Liver (tissue), 9 donors: ENCODE measurements around the gene RYR3. TPM values are rescaled to one million over a fixed set of nuclear protein-coding genes. Genes with fewer than 3 reads are reported as not detected.

Experiments
- DNase-seq: peaks from one replicate; pipeline ENCODE4 v3.0.0-alpha.2; 2017; ENCODE audit warnings: low spot score
- H3K27ac ChIP-seq, 2 donors: one replicate each; pipeline ENCODE4 v1.7.0; 2013; ENCODE audit warnings: inconsistent platforms in 2 of 2, low read length in 2 of 2, control low read depth in 1 of 2, low read depth in 1 of 2, mild to moderate bottlenecking in 1 of 2
- H3K27me3 ChIP-seq, 4 donors: one replicate each; pipeline versions ENCODE4 v1.6.1 to v1.7.0; 2013; ENCODE audit warnings: low read length in 3 of 4, inconsistent platforms in 1 of 4, mild to moderate bottlenecking in 1 of 4, moderate library complexity in 1 of 4; ENCODE audit not compliant: control insufficient read depth in 4 of 4, insufficient read depth in 4 of 4
- H3K36me3 ChIP-seq, 4 donors: one replicate each; pipeline versions ENCODE4 v1.6.1 to v1.7.0; 2013; ENCODE audit warnings: low read length in 3 of 4, mild to moderate bottlenecking in 3 of 4, low read depth in 1 of 4, moderate library complexity in 1 of 4; ENCODE audit not compliant: control insufficient read depth in 4 of 4, insufficient read depth in 3 of 4
- H3K4me1 ChIP-seq, 4 donors: one replicate each; pipeline versions ENCODE4 v1.6.1 to v1.7.0; 2013; ENCODE audit warnings: low read length in 3 of 4, mild to moderate bottlenecking in 3 of 4, moderate library complexity in 1 of 4; ENCODE audit not compliant: control insufficient read depth in 4 of 4, insufficient read depth in 4 of 4
- H3K4me3 ChIP-seq, 3 donors: one replicate each; pipeline versions ENCODE4 v1.6.1 to v1.7.0; 2013; ENCODE audit warnings: low read length in 3 of 3, control low read depth in 1 of 3, low read depth in 1 of 3, mild to moderate bottlenecking in 1 of 3
- H3K9ac ChIP-seq, 2 donors: one replicate each; pipeline ENCODE4 v1.7.0; 2013; ENCODE audit warnings: low read length in 2 of 2, mild to moderate bottlenecking in 2 of 2, moderate library complexity in 2 of 2, control low read depth in 1 of 2, low read depth in 1 of 2
- H3K9me3 ChIP-seq, 4 donors: one replicate each; pipeline versions ENCODE4 v1.6.1 to v1.7.0; 2013; ENCODE audit warnings: low read length in 3 of 4; ENCODE audit not compliant: control insufficient read depth in 4 of 4
- EGR1 ChIP-seq, 2 donors: IDR thresholded peaks; 2 replicates each; pipeline ENCODE4 v1.6.1; 2016 to 2018; ENCODE audit warnings: antibody characterized with exemption in 2 of 2, low read depth in 2 of 2
- FOXA1 ChIP-seq: IDR thresholded peaks from 2 replicates; pipeline ENCODE4 v1.6.1; 2016; ENCODE audit warnings: antibody characterized with exemption
- FOXA2 ChIP-seq: IDR thresholded peaks from 2 replicates; pipeline ENCODE4 v1.6.1; 2016; ENCODE audit warnings: antibody characterized with exemption
- GABPA ChIP-seq, 2 donors: IDR thresholded peaks in 1 of 2; conservative IDR thresholded peaks in 1 of 2; 2 replicates each; pipeline ENCODE4 v1.6.1; 2016; ENCODE audit warnings: antibody characterized with exemption in 2 of 2, mild to moderate bottlenecking in 1 of 2, moderate library complexity in 1 of 2
- HNF4A ChIP-seq, 2 donors: conservative IDR thresholded peaks; 2 replicates each; pipeline ENCODE4 v1.6.1; 2016; ENCODE audit warnings: antibody characterized with exemption in 2 of 2, mild to moderate bottlenecking in 2 of 2
- HNF4G ChIP-seq: IDR thresholded peaks from 2 replicates; pipeline ENCODE4 v1.6.1; 2016; ENCODE audit warnings: antibody characterized with exemption
- JUND ChIP-seq, 2 donors: IDR thresholded peaks; 2 replicates each; pipeline ENCODE4 v1.6.1; 2016; ENCODE audit warnings: antibody characterized with exemption in 2 of 2
- NR2F2 ChIP-seq: IDR thresholded peaks from 2 replicates; pipeline ENCODE4 v1.6.1; 2016; ENCODE audit warnings: antibody characterized with exemption
- RAD21 ChIP-seq, 2 donors: IDR thresholded peaks; 2 replicates each; pipeline ENCODE4 v1.6.1; 2016; ENCODE audit warnings: antibody characterized with exemption in 2 of 2, mild to moderate bottlenecking in 2 of 2
- RXRA ChIP-seq, 2 donors: IDR thresholded peaks; 2 replicates each; pipeline ENCODE4 v1.6.1; 2017 to 2018; ENCODE audit warnings: antibody characterized with exemption in 2 of 2, mild to moderate bottlenecking in 1 of 2
- SP1 ChIP-seq: IDR thresholded peaks from 2 replicates; pipeline ENCODE4 v1.6.1; 2018; ENCODE audit warnings: antibody characterized with exemption, mild to moderate bottlenecking
- TAF1 ChIP-seq: conservative IDR thresholded peaks from 2 replicates; pipeline ENCODE4 v1.6.1; 2016; ENCODE audit warnings: antibody characterized with exemption, mild to moderate bottlenecking
- YY1 ChIP-seq: IDR thresholded peaks from 2 replicates; pipeline ENCODE4 v1.6.1; 2016; ENCODE audit warnings: antibody characterized with exemption, mild to moderate bottlenecking
- WGBS: extraction: QIAGEN DNeasy Blood & Tissue Kit; methylation state at CpG from one replicate; pipeline ENCODE4 v1.1.7; 2013; 5-methylcytosine and 5-hydroxymethylcytosine counted together
- polyA plus RNA-seq, 2 donors: library from polyadenylated mRNA; stranded (reverse) in 1 of 2; unstranded in 1 of 2; fragments of 200-250 nt in 1 of 2; fragments of >200 nt in 1 of 2; fragmentation: Nextera tagmentation in 1 of 2; extraction: Ambion mirVana in 1 of 2; gene quantifications; one replicate each; pipeline versions ENCODE4 v1.2.1 to v1.2.3, GENCODE V29; 2013 to 2015
- total RNA-seq, 2 donors: library from RNA; depleted of rRNA; stranded (reverse); fragments of >200 nt; gene quantifications; one replicate each; pipeline ENCODE4 v1.2.3, GENCODE V29; 2014
- TF ChIP-seq, protein P1 (sequence below): fragments of 150-350 bp; IDR thresholded peaks from 2 replicates; pipeline ENCODE4 v1.5.1; 2017; ENCODE audit warnings: improper control_type of control experiment, low read depth, low read length; ENCODE audit not compliant: missing input control
- TF ChIP-seq, protein P2 (sequence below): IDR thresholded peaks from 2 replicates; pipeline ENCODE4 v1.6.1; 2016; ENCODE audit warnings: antibody characterized with exemption, mild to moderate bottlenecking
- TF ChIP-seq, protein P3 (sequence below): IDR thresholded peaks from 2 replicates; pipeline ENCODE4 v1.6.1; 2016; ENCODE audit warnings: antibody characterized with exemption
- TF ChIP-seq, protein P4 (sequence below): IDR thresholded peaks from 2 replicates; pipeline ENCODE4 v1.6.1; 2016; ENCODE audit warnings: antibody characterized with exemption
- TF ChIP-seq, protein P5 (sequence below): IDR thresholded peaks from 2 replicates; pipeline ENCODE4 v1.6.1; 2016; ENCODE audit warnings: antibody characterized with exemption
- donor health status: healthy.
- donor health status: healthy.
- donor health status: healthy.
- donor health status: healthy.
- donor health status: healthy.

Gene RYR3
- total and polyA plus RNA-seq, 4 donors = 0.01 to 1.1 (median 0.22) TPM

DNA sequence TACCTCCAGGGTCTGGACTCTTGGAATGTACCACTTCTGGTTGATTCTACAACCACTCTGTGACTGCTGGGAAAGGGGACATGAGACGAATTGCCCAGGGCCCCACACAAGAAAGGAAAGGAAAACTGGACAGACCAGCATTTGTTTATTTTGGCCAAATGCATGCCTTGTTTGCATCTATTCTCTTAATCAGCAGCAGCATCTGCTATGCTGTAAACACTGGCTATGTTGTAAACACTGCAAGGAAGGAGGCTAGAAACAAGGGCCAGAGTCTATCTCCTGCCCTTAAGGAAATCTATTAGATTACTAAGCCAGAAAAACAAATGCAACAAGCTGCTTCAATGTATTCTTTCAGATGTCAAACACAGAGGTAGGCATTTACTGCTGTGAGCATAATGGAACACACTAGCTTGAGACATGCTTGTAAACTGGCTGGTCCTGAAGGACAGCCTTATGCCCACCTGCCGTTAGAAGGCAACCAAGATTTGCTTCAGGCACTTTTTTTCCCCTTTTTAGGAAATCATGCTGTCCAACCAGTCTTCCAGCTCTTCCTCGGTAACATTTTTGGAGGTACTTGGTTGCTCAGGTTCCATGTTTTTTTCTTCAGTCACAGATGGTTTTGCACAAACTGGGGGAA, 555.5 kb downstream of the RYR3 start:
- Histone ChIP-seq H3K9ac (no peak overlapping the region), H3K4me3 (no peak overlapping the region), H3K9me3 (no peaks in the 10 kb centered on the region), H3K36me3 (peaks cover 7 to 17% (median 13%) of the 10 kb centered on the region in 4 donors), H3K27ac (no peak overlapping the region), H3K4me1 (no peaks in the 10 kb centered on the region), H3K27me3 (no peaks in the 10 kb centered on the region)
- 85% methylated on average over 3 of the region's 3 CpGs for WGBS
- TF ChIP-seq FOXA2 (no peak), YY1 (no peak), RAD21 (IDR thresholded peaks at IDR 0.05) (no peak), GABPA (IDR thresholded peaks at IDR 0.05 in 1 of 2, conservative IDR thresholded peaks at IDR 0.05 in 1 of 2) (no peak), HNF4A (conservative IDR thresholded peaks at IDR 0.05) (no peak), SP1 (no peak), RXRA (IDR thresholded peaks at IDR 0.05) (no peak), NR2F2 (no peak), TAF1 (no peak), FOXA1 (no peak), HNF4G (no peak), EGR1 (IDR thresholded peaks at IDR 0.05; ENCODE audit: low read depth in 2 of 2) (no peak), JUND (IDR thresholded peaks at IDR 0.05) (no peak)
- TF ChIP-seq, protein P1, sequence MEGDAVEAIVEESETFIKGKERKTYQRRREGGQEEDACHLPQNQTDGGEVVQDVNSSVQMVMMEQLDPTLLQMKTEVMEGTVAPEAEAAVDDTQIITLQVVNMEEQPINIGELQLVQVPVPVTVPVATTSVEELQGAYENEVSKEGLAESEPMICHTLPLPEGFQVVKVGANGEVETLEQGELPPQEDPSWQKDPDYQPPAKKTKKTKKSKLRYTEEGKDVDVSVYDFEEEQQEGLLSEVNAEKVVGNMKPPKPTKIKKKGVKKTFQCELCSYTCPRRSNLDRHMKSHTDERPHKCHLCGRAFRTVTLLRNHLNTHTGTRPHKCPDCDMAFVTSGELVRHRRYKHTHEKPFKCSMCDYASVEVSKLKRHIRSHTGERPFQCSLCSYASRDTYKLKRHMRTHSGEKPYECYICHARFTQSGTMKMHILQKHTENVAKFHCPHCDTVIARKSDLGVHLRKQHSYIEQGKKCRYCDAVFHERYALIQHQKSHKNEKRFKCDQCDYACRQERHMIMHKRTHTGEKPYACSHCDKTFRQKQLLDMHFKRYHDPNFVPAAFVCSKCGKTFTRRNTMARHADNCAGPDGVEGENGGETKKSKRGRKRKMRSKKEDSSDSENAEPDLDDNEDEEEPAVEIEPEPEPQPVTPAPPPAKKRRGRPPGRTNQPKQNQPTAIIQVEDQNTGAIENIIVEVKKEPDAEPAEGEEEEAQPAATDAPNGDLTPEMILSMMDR = no peak
- TF ChIP-seq, protein P2, sequence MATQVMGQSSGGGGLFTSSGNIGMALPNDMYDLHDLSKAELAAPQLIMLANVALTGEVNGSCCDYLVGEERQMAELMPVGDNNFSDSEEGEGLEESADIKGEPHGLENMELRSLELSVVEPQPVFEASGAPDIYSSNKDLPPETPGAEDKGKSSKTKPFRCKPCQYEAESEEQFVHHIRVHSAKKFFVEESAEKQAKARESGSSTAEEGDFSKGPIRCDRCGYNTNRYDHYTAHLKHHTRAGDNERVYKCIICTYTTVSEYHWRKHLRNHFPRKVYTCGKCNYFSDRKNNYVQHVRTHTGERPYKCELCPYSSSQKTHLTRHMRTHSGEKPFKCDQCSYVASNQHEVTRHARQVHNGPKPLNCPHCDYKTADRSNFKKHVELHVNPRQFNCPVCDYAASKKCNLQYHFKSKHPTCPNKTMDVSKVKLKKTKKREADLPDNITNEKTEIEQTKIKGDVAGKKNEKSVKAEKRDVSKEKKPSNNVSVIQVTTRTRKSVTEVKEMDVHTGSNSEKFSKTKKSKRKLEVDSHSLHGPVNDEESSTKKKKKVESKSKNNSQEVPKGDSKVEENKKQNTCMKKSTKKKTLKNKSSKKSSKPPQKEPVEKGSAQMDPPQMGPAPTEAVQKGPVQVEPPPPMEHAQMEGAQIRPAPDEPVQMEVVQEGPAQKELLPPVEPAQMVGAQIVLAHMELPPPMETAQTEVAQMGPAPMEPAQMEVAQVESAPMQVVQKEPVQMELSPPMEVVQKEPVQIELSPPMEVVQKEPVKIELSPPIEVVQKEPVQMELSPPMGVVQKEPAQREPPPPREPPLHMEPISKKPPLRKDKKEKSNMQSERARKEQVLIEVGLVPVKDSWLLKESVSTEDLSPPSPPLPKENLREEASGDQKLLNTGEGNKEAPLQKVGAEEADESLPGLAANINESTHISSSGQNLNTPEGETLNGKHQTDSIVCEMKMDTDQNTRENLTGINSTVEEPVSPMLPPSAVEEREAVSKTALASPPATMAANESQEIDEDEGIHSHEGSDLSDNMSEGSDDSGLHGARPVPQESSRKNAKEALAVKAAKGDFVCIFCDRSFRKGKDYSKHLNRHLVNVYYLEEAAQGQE = no peak
- TF ChIP-seq, protein P3, sequence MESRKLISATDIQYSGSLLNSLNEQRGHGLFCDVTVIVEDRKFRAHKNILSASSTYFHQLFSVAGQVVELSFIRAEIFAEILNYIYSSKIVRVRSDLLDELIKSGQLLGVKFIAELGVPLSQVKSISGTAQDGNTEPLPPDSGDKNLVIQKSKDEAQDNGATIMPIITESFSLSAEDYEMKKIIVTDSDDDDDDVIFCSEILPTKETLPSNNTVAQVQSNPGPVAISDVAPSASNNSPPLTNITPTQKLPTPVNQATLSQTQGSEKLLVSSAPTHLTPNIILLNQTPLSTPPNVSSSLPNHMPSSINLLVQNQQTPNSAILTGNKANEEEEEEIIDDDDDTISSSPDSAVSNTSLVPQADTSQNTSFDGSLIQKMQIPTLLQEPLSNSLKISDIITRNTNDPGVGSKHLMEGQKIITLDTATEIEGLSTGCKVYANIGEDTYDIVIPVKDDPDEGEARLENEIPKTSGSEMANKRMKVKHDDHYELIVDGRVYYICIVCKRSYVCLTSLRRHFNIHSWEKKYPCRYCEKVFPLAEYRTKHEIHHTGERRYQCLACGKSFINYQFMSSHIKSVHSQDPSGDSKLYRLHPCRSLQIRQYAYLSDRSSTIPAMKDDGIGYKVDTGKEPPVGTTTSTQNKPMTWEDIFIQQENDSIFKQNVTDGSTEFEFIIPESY = no peak
- TF ChIP-seq, protein P4, sequence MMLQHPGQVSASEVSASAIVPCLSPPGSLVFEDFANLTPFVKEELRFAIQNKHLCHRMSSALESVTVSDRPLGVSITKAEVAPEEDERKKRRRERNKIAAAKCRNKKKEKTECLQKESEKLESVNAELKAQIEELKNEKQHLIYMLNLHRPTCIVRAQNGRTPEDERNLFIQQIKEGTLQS = no peak
- TF ChIP-seq, protein P5, sequence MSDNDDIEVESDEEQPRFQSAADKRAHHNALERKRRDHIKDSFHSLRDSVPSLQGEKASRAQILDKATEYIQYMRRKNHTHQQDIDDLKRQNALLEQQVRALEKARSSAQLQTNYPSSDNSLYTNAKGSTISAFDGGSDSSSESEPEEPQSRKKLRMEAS = no peak
- DNase-seq = no peak
